ENCODE data around the gene MGLL.

MGLL gene

GRCh38 chr3:127787071-127787490 is 35.2 kb downstream of the MGLL start:
- Histone ChIP-seq H3K36me3 (ENCODE audit: insufficient read depth, low read length) (no peaks in the 10 kb centered on the region), H3K9ac (ENCODE audit: insufficient read length) (no peak overlapping the region), H3K27ac (no peak overlapping the region), H3K9me3 (ENCODE audit: low read depth, low read length) (no peaks in the 10 kb centered on the region), H3K4me3 (no peak overlapping the region)
- no peak for DNase-seq (ENCODE audit: low read depth, low spot score)
- no peak for TF ChIP-seq FOXP2 (optimal IDR thresholded peaks at IDR 0.05; ENCODE audit: control extremely low read depth, extremely low read length, insufficient read depth)

- no peaks in the 10 kb centered on the region for H3K9me3 ChIP-seq (ENCODE audit: low read depth, low read length)
- no peak for TF ChIP-seq POLR2AphosphoS5 (IDR thresholded peaks at IDR 0.05; ENCODE audit: borderline replicate concordance, low read depth, low read length)
- TF ChIP-seq FOXP2 (optimal IDR thresholded peaks at IDR 0.05; ENCODE audit: control extremely low read depth, extremely low read length, insufficient read depth), result no peak
- no peak for TF ChIP-seq EZH2 (IDR thresholded peaks at IDR 0.05)
- DNase-seq (ENCODE audit: low read depth, low spot score), result no peak
- H3K9ac ChIP-seq (ENCODE audit: insufficient read length), result no peak overlapping the region
- H3K36me3 ChIP-seq (ENCODE audit: insufficient read depth, low read length), result no peaks in the 10 kb centered on the region
- H3K27ac ChIP-seq, result no peak overlapping the region
- no peak overlapping the region for H3K4me3 ChIP-seq
Measured at GRCh38 chr3:127786353-127787070, 35.8 kb downstream of the MGLL start.

- H3K4me3 ChIP-seq, result no peak overlapping the region
- no peak overlapping the region for H3K9ac ChIP-seq (ENCODE audit: insufficient read length)
- TF ChIP-seq FOXP2 (optimal IDR thresholded peaks at IDR 0.05; ENCODE audit: control extremely low read depth, extremely low read length, insufficient read depth) (no peak), EZH2 (IDR thresholded peaks at IDR 0.05) (no peak), POLR2AphosphoS5 (IDR thresholded peaks at IDR 0.05; ENCODE audit: borderline replicate concordance, low read depth, low read length) (no peak)
- H3K27ac ChIP-seq, result no peak overlapping the region
- H3K9me3 ChIP-seq (ENCODE audit: low read depth, low read length), result no peaks in the 10 kb centered on the region
- DNase-seq (ENCODE audit: low read depth, low spot score), result no peak
- no peaks in the 10 kb centered on the region for H3K36me3 ChIP-seq (ENCODE audit: insufficient read depth, low read length)
Measured at GRCh38 chr3:127785711-127786265, 36.5 kb downstream of the MGLL start.

- H3K9ac ChIP-seq (ENCODE audit: insufficient read length), result no peak overlapping the region
- TF ChIP-seq POLR2AphosphoS5 (IDR thresholded peaks at IDR 0.05; ENCODE audit: borderline replicate concordance, low read depth, low read length) (no peak), EZH2 (IDR thresholded peaks at IDR 0.05) (no peak), FOXP2 (optimal IDR thresholded peaks at IDR 0.05; ENCODE audit: control extremely low read depth, extremely low read length, insufficient read depth) (no peak)
- H3K9me3 ChIP-seq (ENCODE audit: low read depth, low read length), result no peaks in the 10 kb centered on the region
- H3K36me3 ChIP-seq (ENCODE audit: insufficient read depth, low read length), result no peaks in the 10 kb centered on the region
- H3K27ac ChIP-seq, result no peak overlapping the region
- H3K4me3 ChIP-seq, result no peak overlapping the region
- no peak for DNase-seq (ENCODE audit: low read depth, low spot score)
Measured at GRCh38 chr3:127784865-127785710, 37.2 kb downstream of the MGLL start.

GRCh38 chr3:127784283-127784682 is 38.0 kb downstream of the MGLL start:
- Histone ChIP-seq H3K36me3 (ENCODE audit: insufficient read depth, low read length) (no peaks in the 10 kb centered on the region), H3K27ac (no peak overlapping the region), H3K4me3 (no peak overlapping the region), H3K9me3 (ENCODE audit: low read depth, low read length) (no peaks in the 10 kb centered on the region), H3K9ac (ENCODE audit: insufficient read length) (no peak overlapping the region)
- TF ChIP-seq POLR2AphosphoS5 (IDR thresholded peaks at IDR 0.05; ENCODE audit: borderline replicate concordance, low read depth, low read length), result no peak
- DNase-seq (ENCODE audit: low read depth, low spot score), result no peak

- no peak for DNase-seq (ENCODE audit: low read depth, low spot score)
- no peak overlapping the region for H3K9ac ChIP-seq (ENCODE audit: insufficient read length)
- no peak overlapping the region for H3K4me3 ChIP-seq
- no peak for TF ChIP-seq FOXP2 (optimal IDR thresholded peaks at IDR 0.05; ENCODE audit: control extremely low read depth, extremely low read length, insufficient read depth)
- no peak for TF ChIP-seq POLR2AphosphoS5 (IDR thresholded peaks at IDR 0.05; ENCODE audit: borderline replicate concordance, low read depth, low read length)
- TF ChIP-seq EZH2 (IDR thresholded peaks at IDR 0.05), result no peak
- no peak overlapping the region for H3K27ac ChIP-seq
- H3K36me3 ChIP-seq (ENCODE audit: insufficient read depth, low read length), result no peaks in the 10 kb centered on the region
- H3K9me3 ChIP-seq (ENCODE audit: low read depth, low read length), result no peaks in the 10 kb centered on the region
Measured at GRCh38 chr3:127783642-127784160, 38.6 kb downstream of the MGLL start.

- no peak overlapping the region for H3K4me3 ChIP-seq
- TF ChIP-seq FOXP2 (optimal IDR thresholded peaks at IDR 0.05; ENCODE audit: control extremely low read depth, extremely low read length, insufficient read depth), result no peak
- no peak for TF ChIP-seq EZH2 (IDR thresholded peaks at IDR 0.05)
- H3K27ac ChIP-seq, result no peak overlapping the region
- no peak overlapping the region for H3K9ac ChIP-seq (ENCODE audit: insufficient read length)
- H3K36me3 ChIP-seq (ENCODE audit: insufficient read depth, low read length), result no peaks in the 10 kb centered on the region
- H3K9me3 ChIP-seq (ENCODE audit: low read depth, low read length), result no peaks in the 10 kb centered on the region
- no peak for DNase-seq (ENCODE audit: low read depth, low spot score)
Measured at GRCh38 chr3:127783166-127783565, 39.1 kb downstream of the MGLL start.

GRCh38 chr3:127781411-127782001 is 40.8 kb downstream of the MGLL start:
- Histone ChIP-seq H3K36me3 (ENCODE audit: insufficient read depth, low read length) (no peaks in the 10 kb centered on the region), H3K4me3 (no peak overlapping the region), H3K9ac (ENCODE audit: insufficient read length) (no peak overlapping the region), H3K27ac (no peak overlapping the region), H3K9me3 (ENCODE audit: low read depth, low read length) (no peaks in the 10 kb centered on the region)
- DNase-seq (ENCODE audit: low read depth, low spot score), result no peak
- TF ChIP-seq POLR2AphosphoS5 (IDR thresholded peaks at IDR 0.05; ENCODE audit: borderline replicate concordance, low read depth, low read length), result no peak
- no peak for TF ChIP-seq EZH2 (IDR thresholded peaks at IDR 0.05)
- no peak for TF ChIP-seq FOXP2 (optimal IDR thresholded peaks at IDR 0.05; ENCODE audit: control extremely low read depth, extremely low read length, insufficient read depth)

Data from SK-N-MC (cell line).